GM12878 (cell line): ENCODE results near the gene PDLIM5. TPM values are rescaled to one million over a fixed set of nuclear protein-coding genes. Genes with fewer than 3 reads are reported as not detected.

ENCODE experiments used
- ATAC-seq: fragments of 200-7000 bp; cut with Tn5 transposase; 3 replicates; pipeline ENCODE4 v1.9.1; 2020; ENCODE audit warnings: mild to moderate bottlenecking, moderate library complexity
- BruUV-seq: library from RNA; stranded (reverse); fragments of 400-500 nt; replicated peaks from 2 replicates; lab custom pipeline; 2021; lab: Mats Ljungman, UMichigan
- CTCF ChIA-PET: fragments of 300-600 bp; sonication (Branson Sonifier 250); formaldehyde crosslinking; extraction: SDS; loops from one replicate; lab custom pipeline; 2021; ENCODE audit warnings: inconsistent platforms; lab: Yijun Ruan, JAX
- POLR2A ChIA-PET: fragments of 350-600 bp; formaldehyde crosslinking; extraction: SDS; loops from one replicate; lab custom pipeline; 2021; ENCODE audit warnings: inconsistent platforms; lab: Charles Lee
- RAD21 ChIA-PET: fragments of 300-600 bp; sonication (Branson Sonifier 250); formaldehyde crosslinking; loops from one replicate; lab custom pipeline; 2023; ENCODE audit warnings: antibody characterized with exemption; ENCODE audit not compliant: unreplicated experiment; lab: Charles Lee
- SMC1A ChIA-PET: fragments of 300-600 bp; sonication (Branson Sonifier 250); formaldehyde crosslinking; loops from one replicate; lab custom pipeline; 2023; ENCODE audit not compliant: unreplicated experiment, uncharacterized antibody; lab: Charles Lee
- DNase-seq: peaks from one replicate; pipeline ENCODE4 v3.0.0-alpha.2; 2011; ENCODE audit warnings: low read depth, low spot score
- FAIRE-seq: peaks from 3 replicates; lab custom pipeline; 2011; peaks lifted over from hg19 to GRCh38; lab: Jason Lieb, UNC
- H2AFZ ChIP-seq: 2 replicates; pipeline ENCODE4 v1.6.0; 2011; ENCODE audit warnings: low read depth, low read length, control low read depth; ENCODE audit not compliant: control insufficient read depth
- H3K27ac ChIP-seq: 2 replicates; pipeline ENCODE4 v1.5.1; 2011; ENCODE audit warnings: control low read depth; ENCODE audit not compliant: control insufficient read depth, insufficient read depth
- H3K27me3 ChIP-seq, 2 experiments: replicated peaks in 1 of 2; 2 replicates each; pipeline versions ENCODE4 v1.6.0 to v1.6.1; 2011; ENCODE audit warnings: low read length in 1 of 2; ENCODE audit not compliant: control insufficient read depth in 2 of 2, insufficient read depth in 2 of 2
- H3K36me3 ChIP-seq, 2 experiments: 2 replicates each; pipeline ENCODE4 v1.5.1; 2011; ENCODE audit warnings: low read length in 1 of 2; ENCODE audit not compliant: control insufficient read depth in 2 of 2, insufficient read depth in 2 of 2
- H3K4me1 ChIP-seq: 2 replicates; pipeline ENCODE4 v1.6.1; 2011; ENCODE audit warnings: mild to moderate bottlenecking, low read length, moderate library complexity, mixed read lengths; ENCODE audit not compliant: control insufficient read depth, insufficient read depth
- H3K4me2 ChIP-seq: 2 replicates; pipeline ENCODE4 v1.6.0; 2011; ENCODE audit warnings: control low read depth; ENCODE audit not compliant: control insufficient read depth, insufficient read depth
- H3K4me3 ChIP-seq: fragments of 200-600 bp; sonication (generic); 2 replicates; pipeline ENCODE4 v1.5.1; 2016
- H3K79me2 ChIP-seq: 2 replicates; pipeline ENCODE4 v1.6.0; 2011; ENCODE audit warnings: low read length; ENCODE audit not compliant: control insufficient read depth, insufficient read depth
- H3K9ac ChIP-seq: 2 replicates; pipeline ENCODE4 v1.8.0; 2011; ENCODE audit warnings: low read length, control low read depth, mixed read lengths; ENCODE audit not compliant: control insufficient read depth, insufficient read depth
- H3K9me3 ChIP-seq: replicated peaks from 3 replicates; pipeline ENCODE4 v1.5.1; 2011; ENCODE audit warnings: mild to moderate bottlenecking, low read length; ENCODE audit not compliant: control insufficient read depth, insufficient read depth
- H4K20me1 ChIP-seq: 2 replicates; pipeline ENCODE4 v1.6.0; 2011; ENCODE audit not compliant: control insufficient read depth, insufficient read depth
- CHD1 ChIP-seq: IDR thresholded peaks from 2 replicates; pipeline ENCODE4 v1.6.1; 2012; ENCODE audit warnings: low read depth, low read length, improper control_type of control experiment
- HDGF ChIP-seq: fragments of 450-650 bp; IDR thresholded peaks from 2 replicates; pipeline ENCODE4 v1.6.1; 2016; ENCODE audit warnings: antibody characterized with exemption
- IKZF1 ChIP-seq: fragments of 450-650 bp; conservative IDR thresholded peaks from 2 replicates; pipeline ENCODE4 v1.6.1; 2017; ENCODE audit warnings: antibody characterized with exemption, mild to moderate bottlenecking
- KLF5 ChIP-seq: fragments of 450-650 bp; IDR thresholded peaks from 2 replicates; pipeline ENCODE4 v1.6.1; 2014; ENCODE audit warnings: mild to moderate bottlenecking; ENCODE audit not compliant: partially characterized antibody
- MTA2 ChIP-seq: fragments of 450-650 bp; IDR thresholded peaks from 2 replicates; pipeline ENCODE4 v1.6.1; 2016; ENCODE audit warnings: low read depth, mild to moderate bottlenecking, moderate library complexity
- NBN ChIP-seq: fragments of 450-650 bp; IDR thresholded peaks from 2 replicates; pipeline ENCODE4 v1.6.1; 2016
- PAX5 ChIP-seq: IDR thresholded peaks from 2 replicates; pipeline ENCODE4 v1.6.1; 2011; ENCODE audit warnings: low read depth, low read length, borderline replicate concordance
- RBBP5 ChIP-seq: fragments of 200-600 bp; sonication (generic); conservative IDR thresholded peaks from 2 replicates; pipeline ENCODE4 v1.6.1; 2016
- STAT3 ChIP-seq: IDR thresholded peaks from 2 replicates; pipeline ENCODE4 v1.6.1; 2011; ENCODE audit warnings: low read depth, low read length, improper control_type of control experiment
- TCF7 ChIP-seq: IDR thresholded peaks from 2 replicates; pipeline ENCODE4 v1.6.1; 2014; ENCODE audit warnings: antibody characterized with exemption, borderline replicate concordance
- YBX1 ChIP-seq: fragments of 450-650 bp; IDR thresholded peaks from 2 replicates; pipeline ENCODE4 v1.6.1; 2016; ENCODE audit warnings: antibody characterized with exemption
- ZNF622 ChIP-seq: fragments of 450-650 bp; IDR thresholded peaks from 2 replicates; pipeline ENCODE4 v1.6.1; 2017; ENCODE audit warnings: mild to moderate bottlenecking, inconsistent platforms
- WGBS: methylation state at CpG from one replicate; pipeline ENCODE4 v1.1.6; 2016; ENCODE audit warnings: low lambda C conversion rate; ENCODE audit not compliant: insufficient replicate concordance, insufficient coverage; ENCODE audit errors: missing lambda C conversion rate; 5-methylcytosine and 5-hydroxymethylcytosine counted together
- in situ Hi-C: fragments of 300-500 bp; cut with MboI; formaldehyde crosslinking; loops from 9 replicates; pipeline ENCODE4 v1.14.3; 2018; ENCODE audit warnings: mixed read lengths
- intact Hi-C: fragments of 100-400 bp; cut with micrococcal nuclease; formaldehyde crosslinking; loops from one replicate; pipeline ENCODE4 v1.14.2; 2022; ENCODE audit not compliant: unreplicated experiment
- polyA plus RNA-seq, 11 experiments: library from polyadenylated mRNA; depleted of rRNA in 4 of 11; unstranded in 6 of 11; stranded (reverse) in 5 of 11; fragments of >200 nt; fragmentation: Nextera tagmentation in 4 of 11; fragmentation: Illumina TruSeq in 1 of 11; extraction: Ambion mirVana in 4 of 11; extraction: Trizol in 1 of 11; gene quantifications; 1 replicate in 1 of 11; 2 replicates in 10 of 11; pipeline versions ENCODE4 v1.2.1 to v1.2.3, GENCODE V29; 2011 to 2016; ENCODE audit warnings: inconsistent platforms in 2 of 11, missing spikeins in 2 of 11, low read depth in 1 of 11
- total RNA-seq, 4 experiments: library from RNA; depleted of rRNA in 3 of 4; stranded (reverse); fragments of >200 nt in 3 of 4; fragmentation: Illumina TruSeq in 1 of 4; extraction: Trizol in 1 of 4; gene quantifications; 2 replicates each; pipeline versions ENCODE4 v1.2.1 to v1.2.3, GENCODE V29; 2013 to 2021
- TF ChIP-seq, protein P1 (sequence below): fragments of 450-650 bp; IDR thresholded peaks from 2 replicates; pipeline ENCODE4 v1.6.1; 2017; ENCODE audit warnings: mild to moderate bottlenecking
- TF ChIP-seq, protein P2 (sequence below): IDR thresholded peaks from 2 replicates; pipeline ENCODE4 v1.6.1; 2012; ENCODE audit warnings: low read depth, low read length, improper control_type of control experiment

The PDLIM5 gene
- total and polyA plus RNA-seq, 10 of the 15 experiments (the other 5 are each of a cell fraction or from before 2014, with no cell fraction given) = 10.0 to 52.9 (median 20.7) TPM

DNA sequence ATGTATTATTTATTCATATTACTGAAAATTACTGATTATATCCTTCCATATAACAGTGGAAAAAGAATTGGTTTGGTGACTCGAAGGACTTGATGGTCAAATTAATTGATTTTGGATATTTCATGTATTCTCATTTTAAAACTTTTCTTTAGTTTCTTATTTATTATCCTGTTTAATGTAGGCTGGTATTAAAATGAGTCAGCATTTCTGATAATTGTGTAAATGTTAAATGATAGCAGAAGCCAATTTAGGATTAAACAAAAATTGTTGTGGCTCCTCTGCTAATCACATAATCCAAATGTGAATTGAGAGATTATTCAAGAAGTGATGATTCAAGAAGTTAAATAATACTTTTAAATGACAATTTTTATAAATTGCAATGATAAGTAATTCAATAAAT, 38.7 kb downstream of the PDLIM5 start (continued):
- TF ChIP-seq, protein P1, sequence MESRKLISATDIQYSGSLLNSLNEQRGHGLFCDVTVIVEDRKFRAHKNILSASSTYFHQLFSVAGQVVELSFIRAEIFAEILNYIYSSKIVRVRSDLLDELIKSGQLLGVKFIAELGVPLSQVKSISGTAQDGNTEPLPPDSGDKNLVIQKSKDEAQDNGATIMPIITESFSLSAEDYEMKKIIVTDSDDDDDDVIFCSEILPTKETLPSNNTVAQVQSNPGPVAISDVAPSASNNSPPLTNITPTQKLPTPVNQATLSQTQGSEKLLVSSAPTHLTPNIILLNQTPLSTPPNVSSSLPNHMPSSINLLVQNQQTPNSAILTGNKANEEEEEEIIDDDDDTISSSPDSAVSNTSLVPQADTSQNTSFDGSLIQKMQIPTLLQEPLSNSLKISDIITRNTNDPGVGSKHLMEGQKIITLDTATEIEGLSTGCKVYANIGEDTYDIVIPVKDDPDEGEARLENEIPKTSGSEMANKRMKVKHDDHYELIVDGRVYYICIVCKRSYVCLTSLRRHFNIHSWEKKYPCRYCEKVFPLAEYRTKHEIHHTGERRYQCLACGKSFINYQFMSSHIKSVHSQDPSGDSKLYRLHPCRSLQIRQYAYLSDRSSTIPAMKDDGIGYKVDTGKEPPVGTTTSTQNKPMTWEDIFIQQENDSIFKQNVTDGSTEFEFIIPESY = no peak
- no peak for TF ChIP-seq STAT3
- no peak for TF ChIP-seq IKZF1

DNA sequence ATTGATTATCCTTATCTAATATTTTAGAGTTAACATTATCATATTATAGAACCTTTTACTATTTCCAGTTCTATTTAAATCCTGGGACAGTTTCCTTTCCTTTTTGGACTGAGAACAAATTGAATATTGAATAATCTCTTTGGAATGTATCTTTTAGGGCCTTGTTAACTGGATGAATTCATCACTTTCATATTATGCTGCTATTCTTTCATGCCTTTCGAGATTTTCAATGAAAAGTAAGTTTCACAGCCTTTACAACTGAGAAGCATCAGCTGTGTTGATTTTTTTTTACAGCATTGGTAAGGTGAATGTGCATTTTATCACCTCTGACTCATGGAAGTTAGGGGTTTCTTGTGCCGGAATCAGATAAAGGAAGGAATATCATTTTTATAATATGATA, 39.6 kb downstream of the PDLIM5 start:
- ATAC-seq (no peak), FAIRE-seq (no peak), DNase-seq (no peak)
- 100% methylated on average over 2 of the region's 2 CpGs for WGBS
- H3K27ac ChIP-seq = no peak overlapping the region
- no peaks in the 10 kb centered on the region for H3K4me1 ChIP-seq
- H3K4me3 ChIP-seq = no peak overlapping the region
- TF ChIP-seq NBN (no peak), PAX5 (no peak), MTA2 (no peak), KLF5 (no peak), TCF7 (no peak), RBBP5 (no peak), ZNF622 (no peak), YBX1 (no peak), HDGF (no peak), CHD1 (no peak)
- TF ChIP-seq, protein P2, sequence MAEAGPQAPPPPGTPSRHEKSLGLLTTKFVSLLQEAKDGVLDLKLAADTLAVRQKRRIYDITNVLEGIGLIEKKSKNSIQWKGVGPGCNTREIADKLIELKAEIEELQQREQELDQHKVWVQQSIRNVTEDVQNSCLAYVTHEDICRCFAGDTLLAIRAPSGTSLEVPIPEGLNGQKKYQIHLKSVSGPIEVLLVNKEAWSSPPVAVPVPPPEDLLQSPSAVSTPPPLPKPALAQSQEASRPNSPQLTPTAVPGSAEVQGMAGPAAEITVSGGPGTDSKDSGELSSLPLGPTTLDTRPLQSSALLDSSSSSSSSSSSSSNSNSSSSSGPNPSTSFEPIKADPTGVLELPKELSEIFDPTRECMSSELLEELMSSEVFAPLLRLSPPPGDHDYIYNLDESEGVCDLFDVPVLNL = no peak
- TF ChIP-seq, all 136 proteins: peak for 0
- in situ Hi-C loops = no loop called here
- intact Hi-C loops = no loop called here
- Histone ChIP-seq H4K20me1 (no peaks in the 10 kb centered on the region), H3K27me3 (no peaks in the 10 kb centered on the region), H2AFZ (no peak overlapping the region), H3K79me2 (no peaks in the 10 kb centered on the region), H3K36me3 (no peaks in the 10 kb centered on the region), H3K4me2 (no peak overlapping the region), H3K9ac (no peak overlapping the region), H3K9me3 (no peaks in the 10 kb centered on the region)
- POLR2A ChIA-PET = no interaction called here
- CTCF ChIA-PET = no interaction called here
- RAD21 ChIA-PET = no interaction called here
- no TSS peak for BruUV-seq
- SMC1A ChIA-PET = no interaction called here
